IPS-18a (cell line): ENCODE results near the gene KIF26A.
"Not testable (repeated sequence)": the region's sequence is repeated elsewhere in the genome, so short reads cannot be mapped to it uniquely, and the experiment has no call there.

Source experiments
- H3K27ac ChIP-seq: one replicate; pipeline ENCODE4 v1.5.1; 2013; ENCODE audit warnings: low read length
- H3K27me3 ChIP-seq: one replicate; pipeline ENCODE4 v1.6.1; 2013; ENCODE audit warnings: mild to moderate bottlenecking, low read length; ENCODE audit not compliant: control insufficient read depth, insufficient read depth
- H3K36me3 ChIP-seq: one replicate; pipeline ENCODE4 v1.6.1; 2013; ENCODE audit warnings: low read depth, low read length; ENCODE audit not compliant: control insufficient read depth
- H3K4me1 ChIP-seq: one replicate; pipeline ENCODE4 v1.6.1; 2013; ENCODE audit warnings: low read depth, low read length; ENCODE audit not compliant: control insufficient read depth
- H3K4me3 ChIP-seq: one replicate; pipeline ENCODE4 v1.5.1; 2013; ENCODE audit warnings: low read length
- H3K9ac ChIP-seq: one replicate; pipeline ENCODE4 v1.6.1; 2013; ENCODE audit warnings: mild to moderate bottlenecking, low read length, moderate library complexity
- H3K9me3 ChIP-seq: one replicate; pipeline ENCODE4 v1.6.1; 2013; ENCODE audit warnings: low read depth, low read length; ENCODE audit not compliant: control insufficient read depth

KIF26A gene

DNA sequence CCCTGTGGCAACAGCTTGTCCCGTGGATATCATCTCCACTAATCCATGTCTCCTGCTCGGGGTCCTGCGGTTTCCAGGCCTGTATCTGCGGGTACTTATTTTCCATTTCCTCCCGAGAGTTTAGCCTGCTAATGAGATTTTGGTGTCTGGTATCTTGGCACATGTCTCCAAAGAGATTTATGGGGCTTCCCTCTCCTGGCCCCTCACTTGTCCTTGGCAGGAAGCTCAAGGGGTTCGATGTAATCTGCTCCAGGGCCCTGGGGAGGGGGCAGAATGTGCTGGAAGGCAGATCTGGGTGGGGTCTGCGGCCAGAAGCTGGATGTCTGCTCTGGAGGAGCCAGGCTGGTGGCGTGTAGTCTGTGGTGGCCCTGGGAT lies 85.7 kb downstream of the KIF26A start:
- no peak overlapping the region for H3K4me3 ChIP-seq

DNA sequence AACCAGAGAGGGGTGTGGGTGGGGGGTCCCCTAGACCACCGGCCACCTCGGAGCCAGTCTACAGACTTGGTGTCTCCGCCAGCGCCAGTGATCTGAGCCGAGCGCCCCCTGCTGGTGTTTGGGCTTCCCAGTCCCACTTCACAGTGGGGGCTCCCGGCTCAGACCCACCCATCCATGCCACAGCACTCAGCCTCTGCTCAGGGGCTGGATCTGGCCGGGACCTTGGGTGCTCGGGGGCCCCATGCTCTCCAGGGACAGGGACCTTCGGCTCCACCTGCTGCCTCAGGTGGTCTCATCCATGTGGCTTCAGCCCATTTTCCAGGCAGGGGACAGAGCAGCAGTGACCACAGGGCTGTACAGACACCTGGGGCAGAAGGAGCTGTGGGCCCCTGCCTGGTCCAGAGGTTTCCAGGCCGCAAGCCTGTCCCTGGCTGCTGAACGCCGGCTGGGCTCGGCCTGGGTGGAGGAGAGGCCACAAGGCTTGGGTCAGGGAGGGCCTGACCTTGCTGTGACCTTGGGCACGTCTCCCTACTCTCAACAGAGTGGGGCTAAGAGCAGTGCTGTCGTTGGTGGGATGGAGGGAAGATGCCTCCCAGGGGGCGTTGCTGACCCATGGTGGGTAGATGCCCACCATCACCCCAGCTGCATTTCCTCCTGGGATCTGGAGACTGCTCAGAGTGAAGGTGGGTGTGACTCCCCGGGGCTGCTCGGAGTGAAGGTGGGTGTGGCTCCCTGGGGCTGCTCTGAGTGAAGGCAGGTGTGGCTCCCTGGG lies 86.3 kb downstream of the KIF26A start:
- Histone ChIP-seq H3K4me3 (no peak overlapping the region), H3K9ac (no peak overlapping the region)

More for the DNA sequence above, 85.7 kb downstream of the KIF26A start:
- Histone ChIP-seq H3K9ac (no peak overlapping the region), H3K4me1 (peaks cover 5% of the 10 kb centered on the region), H3K27ac (no peak overlapping the region), H3K36me3 (no peaks in the 10 kb centered on the region), H3K27me3 (no peaks in the 10 kb centered on the region), H3K9me3 (no peaks in the 10 kb centered on the region)

DNA sequence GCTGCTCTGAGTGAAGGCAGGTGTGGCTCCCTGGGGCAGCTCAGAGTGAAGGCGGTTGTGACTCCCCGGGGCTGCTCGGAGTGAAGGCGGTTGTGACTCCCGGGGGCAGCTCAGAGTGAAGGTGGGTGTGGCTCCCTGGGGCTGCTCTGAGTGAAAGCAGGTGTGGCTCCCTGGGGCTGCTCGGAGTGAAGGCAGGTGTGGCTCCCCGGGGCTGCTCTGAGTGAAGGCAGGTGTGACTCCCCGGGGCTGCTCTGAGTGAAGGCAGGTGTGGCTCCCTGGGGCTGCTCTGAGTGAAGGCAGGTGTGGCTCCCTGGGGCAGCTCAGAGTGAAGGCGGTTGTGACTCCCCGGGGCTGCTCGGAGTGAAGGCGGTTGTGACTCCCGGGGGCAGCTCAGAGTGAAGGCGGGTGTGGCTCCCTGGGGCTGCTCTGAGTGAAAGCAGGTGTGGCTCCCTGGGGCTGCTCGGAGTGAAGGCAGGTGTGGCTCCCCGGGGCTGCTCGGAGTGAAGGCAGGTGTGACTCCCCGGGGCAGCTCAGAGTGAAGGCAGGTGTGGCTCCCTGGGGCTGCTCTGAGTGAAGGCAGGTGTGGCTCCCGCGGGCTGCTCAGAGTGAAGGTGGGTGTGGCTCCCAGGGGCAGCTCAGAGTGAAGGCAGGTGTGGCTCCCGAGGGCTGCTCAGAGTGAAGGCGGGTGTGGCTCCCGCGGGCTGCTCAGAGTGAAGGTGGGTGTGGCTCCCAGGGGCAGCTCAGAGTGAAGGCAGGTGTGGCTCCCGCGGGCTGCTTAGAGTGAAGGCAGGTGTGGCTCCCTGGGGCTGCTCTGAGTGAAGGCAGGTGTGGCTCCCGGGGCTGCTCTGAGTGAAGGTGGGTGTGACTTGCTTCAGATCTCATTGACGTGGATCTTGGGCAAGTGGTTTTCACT lies 87.1 kb downstream of the KIF26A start:
- not testable (repeated sequence) for H3K9ac ChIP-seq, H3K36me3 ChIP-seq, H3K4me3 ChIP-seq, H3K9me3 ChIP-seq, H3K27me3 ChIP-seq, H3K27ac ChIP-seq, H3K4me1 ChIP-seq

More for the DNA sequence above, 86.3 kb downstream of the KIF26A start:
- H3K4me1 ChIP-seq, result peaks cover 5% of the 10 kb centered on the region
- no peaks in the 10 kb centered on the region for H3K27me3 ChIP-seq
- H3K36me3 ChIP-seq, result no peaks in the 10 kb centered on the region
- no peaks in the 10 kb centered on the region for H3K9me3 ChIP-seq
- no peak overlapping the region for H3K27ac ChIP-seq

GRCh38 chr14:104226421-104227383 lies 88.3 kb downstream of the KIF26A start:
- Histone ChIP-seq H3K4me1 (no peaks in the 10 kb centered on the region), H3K9ac (no peak overlapping the region), H3K36me3 (no peaks in the 10 kb centered on the region), H3K27ac (no peak overlapping the region), H3K4me3 (no peak overlapping the region), H3K27me3 (no peaks in the 10 kb centered on the region), H3K9me3 (no peaks in the 10 kb centered on the region)

DNA sequence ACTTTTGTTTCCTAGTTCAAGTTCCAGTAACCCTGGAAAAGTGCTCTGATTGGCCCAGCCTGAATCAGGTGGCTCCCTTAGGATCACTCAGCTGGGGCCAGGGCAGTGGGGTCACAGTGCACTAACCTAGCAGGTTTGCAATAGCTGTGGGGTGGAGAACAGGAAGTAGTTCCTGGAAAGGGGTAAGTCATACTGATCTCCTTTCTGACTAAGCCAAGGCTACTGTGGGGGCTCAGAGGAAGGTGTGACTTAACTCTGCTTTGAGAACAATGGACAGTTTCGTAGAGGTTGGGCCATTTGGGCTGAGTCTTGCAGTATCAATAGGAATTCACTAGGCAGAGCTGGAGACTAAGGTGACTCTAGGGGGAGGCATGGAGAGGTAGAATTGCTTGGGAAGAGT lies 89.4 kb downstream of the KIF26A start:
- Histone ChIP-seq H3K27me3 (no peaks in the 10 kb centered on the region), H3K4me1 (no peaks in the 10 kb centered on the region), H3K9me3 (no peaks in the 10 kb centered on the region), H3K27ac (no peak overlapping the region), H3K4me3 (no peak overlapping the region), H3K9ac (no peak overlapping the region), H3K36me3 (no peaks in the 10 kb centered on the region)

GRCh38 chr14:104228221-104228620 lies 89.8 kb downstream of the KIF26A start:
- Histone ChIP-seq H3K9ac (no peak overlapping the region), H3K9me3 (no peaks in the 10 kb centered on the region), H3K27me3 (no peaks in the 10 kb centered on the region)

DNA sequence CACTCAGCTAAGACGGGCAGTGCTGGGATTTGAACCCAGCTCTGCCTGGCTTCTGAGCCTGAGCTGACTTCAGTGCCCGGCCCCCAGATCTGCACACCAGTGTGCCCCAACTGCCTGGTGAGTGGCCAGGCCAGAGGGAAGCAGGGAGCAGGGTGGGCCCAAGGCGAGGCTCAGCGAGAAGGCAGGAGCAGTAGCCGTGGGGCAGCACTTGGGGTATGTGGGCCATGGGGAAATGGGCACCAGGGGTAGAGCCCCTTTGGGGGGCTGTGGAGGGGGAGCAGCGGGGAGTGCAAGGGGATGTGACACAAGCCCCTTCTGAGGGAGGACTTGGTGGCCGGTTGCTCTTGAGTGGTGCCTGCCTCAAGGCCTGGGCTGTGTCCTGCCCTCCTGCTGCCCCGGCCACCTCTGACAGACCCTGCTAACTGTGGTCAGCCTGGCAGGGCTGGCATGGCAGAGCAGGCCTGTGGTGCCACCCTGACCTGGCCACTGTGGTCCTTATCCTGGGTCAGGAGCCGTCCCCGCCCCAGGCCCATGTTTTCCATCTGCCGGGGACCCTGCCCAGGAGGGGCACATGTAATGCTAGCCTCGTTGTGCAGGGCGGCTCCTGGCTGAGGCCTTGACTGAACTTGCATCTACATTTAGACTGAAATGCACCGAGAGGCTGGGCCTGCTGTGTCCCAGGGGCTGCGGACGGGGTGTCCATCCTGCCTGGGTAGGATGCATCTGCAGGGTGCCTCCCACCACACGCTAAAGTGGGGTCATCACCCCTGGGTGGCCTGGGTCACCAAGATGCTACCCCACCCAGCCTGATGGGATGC lies 90.5 kb downstream of the KIF26A start:
- no peaks in the 10 kb centered on the region for H3K4me1 ChIP-seq
- no peaks in the 10 kb centered on the region for H3K36me3 ChIP-seq
- H3K27ac ChIP-seq, result no peak overlapping the region
- H3K4me3 ChIP-seq, result no peak overlapping the region
- H3K9me3 ChIP-seq, result no peaks in the 10 kb centered on the region
- no peak overlapping the region for H3K9ac ChIP-seq
- no peaks in the 10 kb centered on the region for H3K27me3 ChIP-seq

More at GRCh38 chr14:104228221-104228620, 89.8 kb downstream of the KIF26A start:
- Histone ChIP-seq H3K36me3 (no peaks in the 10 kb centered on the region), H3K27ac (no peak overlapping the region), H3K4me1 (no peaks in the 10 kb centered on the region), H3K4me3 (no peak overlapping the region)

DNA sequence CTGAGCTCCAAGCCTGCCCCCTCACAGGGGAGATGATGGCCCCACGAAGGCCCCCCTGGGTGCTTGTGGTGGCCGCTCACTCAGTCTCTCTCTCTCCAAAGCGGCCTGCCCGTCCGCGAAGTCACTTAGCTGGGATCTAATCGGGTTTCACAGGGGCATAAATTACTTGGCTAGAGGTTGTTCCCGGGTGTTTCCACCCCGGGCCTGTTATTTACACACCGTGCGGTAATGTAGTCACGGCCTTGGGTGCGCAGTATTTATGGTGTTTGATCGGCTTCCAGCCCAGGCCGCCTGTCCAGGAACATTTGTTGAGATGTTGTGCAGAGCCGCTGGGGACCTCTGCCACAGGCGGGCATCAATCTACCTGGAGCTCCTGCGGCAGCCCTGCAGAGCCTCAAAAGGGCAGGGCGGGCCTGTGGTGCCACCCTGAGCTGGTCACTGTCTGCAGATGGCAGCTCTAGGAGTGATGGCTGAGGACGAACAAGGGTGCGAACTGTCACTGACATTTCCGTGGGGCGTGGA lies 91.2 kb downstream of the KIF26A start:
- Histone ChIP-seq H3K4me3 (no peak overlapping the region), H3K9me3 (no peaks in the 10 kb centered on the region), H3K4me1 (no peaks in the 10 kb centered on the region), H3K9ac (no peak overlapping the region), H3K36me3 (no peaks in the 10 kb centered on the region), H3K27me3 (no peaks in the 10 kb centered on the region), H3K27ac (no peak overlapping the region)

- no peaks in the 10 kb centered on the region for H3K9me3 ChIP-seq
- H3K4me1 ChIP-seq, result no peaks in the 10 kb centered on the region
- no peaks in the 10 kb centered on the region for H3K36me3 ChIP-seq
- no peaks in the 10 kb centered on the region for H3K27me3 ChIP-seq
- H3K9ac ChIP-seq, result no peak overlapping the region
- H3K27ac ChIP-seq, result no peak overlapping the region
- H3K4me3 ChIP-seq, result no peak overlapping the region
Measured at GRCh38 chr14:104230119-104230815, 91.9 kb downstream of the KIF26A start.
